Measurements from ENCODE around the gene TOP3A. TPM values are rescaled to one million over a fixed set of nuclear protein-coding genes. Genes with fewer than 3 reads are reported as not detected.

TOP3A gene
- total RNA-seq, 3 donors from 2014 or later: 27.9 to 39.8 (median 30.1) TPM

- intact Hi-C loops (cut with DNase I, micrococcal nuclease): no loop called here
- DNase-seq (no peak), ATAC-seq (no peak)
- Histone ChIP-seq H3K9me3 (no peaks in the 10 kb centered on the region), H3K36me3 (ENCODE audit: low read depth) (no peaks in the 10 kb centered on the region), H3K4me3 (no peak overlapping the region), H3K4me1 (ENCODE audit: low read depth) (no peaks in the 10 kb centered on the region)
- TF ChIP-seq CTCF (IDR thresholded peaks at IDR 0.05): no peak
Measured at GRCh38 chr17:18238299-18238698, 76.5 kb downstream of the TOP3A start.

- no peak for ATAC-seq
- H3K4me3 ChIP-seq: no peak overlapping the region
- intact Hi-C loops (cut with DNase I, micrococcal nuclease): no loop called here
Measured at GRCh38 chr17:18237461-18237860, 77.3 kb downstream of the TOP3A start.

GRCh38 chr17:18236494-18236893 is 78.3 kb downstream of the TOP3A start:
- ATAC-seq: no peak
- Histone ChIP-seq H3K9me3 (no peaks in the 10 kb centered on the region), H3K4me3 (no peak overlapping the region), H3K36me3 (ENCODE audit: low read depth) (no peaks in the 10 kb centered on the region), H3K4me1 (ENCODE audit: low read depth) (no peaks in the 10 kb centered on the region)
- intact Hi-C loops (cut with DNase I, micrococcal nuclease): no loop called here
- DNase-seq: no peak
- no peak for TF ChIP-seq CTCF (IDR thresholded peaks at IDR 0.05)

More at GRCh38 chr17:18237461-18237860, 77.3 kb downstream of the TOP3A start:
- DNase-seq: no peak
- H3K4me1 ChIP-seq (ENCODE audit: low read depth): no peaks in the 10 kb centered on the region
- TF ChIP-seq CTCF (IDR thresholded peaks at IDR 0.05): no peak
- H3K36me3 ChIP-seq (ENCODE audit: low read depth): no peaks in the 10 kb centered on the region
- H3K9me3 ChIP-seq: no peaks in the 10 kb centered on the region

GRCh38 chr17:18235743-18236256 is 79.0 kb downstream of the TOP3A start:
- no peaks in the 10 kb centered on the region for H3K9me3 ChIP-seq
- no peak for DNase-seq
- no peaks in the 10 kb centered on the region for H3K4me1 ChIP-seq (ENCODE audit: low read depth)
- ATAC-seq: no peak
- no peaks in the 10 kb centered on the region for H3K36me3 ChIP-seq (ENCODE audit: low read depth)
- TF ChIP-seq CTCF (IDR thresholded peaks at IDR 0.05): no peak
- intact Hi-C loops (cut with DNase I, micrococcal nuclease): no loop called here
- no peak overlapping the region for H3K4me3 ChIP-seq

- Histone ChIP-seq H3K4me3 (no peak overlapping the region), H3K9me3 (no peaks in the 10 kb centered on the region), H3K4me1 (ENCODE audit: low read depth) (no peaks in the 10 kb centered on the region), H3K36me3 (ENCODE audit: low read depth) (no peaks in the 10 kb centered on the region)
- TF ChIP-seq CTCF (IDR thresholded peaks at IDR 0.05): no peak
- ATAC-seq (no peak), DNase-seq (no peak)
- intact Hi-C loops (cut with DNase I, micrococcal nuclease): no loop called here
Measured at GRCh38 chr17:18234853-18235380, 79.9 kb downstream of the TOP3A start.

Measured in mucosa of descending colon (tissue), 3 donors.